Karpas-422 (cell line): ENCODE measurements around the gene MIPOL1. TPM values are rescaled to one million over a fixed set of nuclear protein-coding genes. Genes with fewer than 3 reads are reported as not detected.
"Not testable (repeated sequence)": the region's sequence is repeated elsewhere in the genome, so short reads cannot be mapped to it uniquely, and the experiment has no call there.

Experiments
- DNase-seq: peaks from one replicate; pipeline ENCODE4 v3.0.0-alpha.2; 2015
- H2AFZ ChIP-seq: fragments of 200-600 bp; sonication (generic); 2 replicates; pipeline ENCODE4 v1.6.1; 2014; ENCODE audit warnings: antibody characterized with exemption, low read length, mixed read lengths
- H3K27ac ChIP-seq: fragments of 200-600 bp; sonication (generic); 2 replicates; pipeline ENCODE4 v1.5.1; 2014; ENCODE audit warnings: mild to moderate bottlenecking, low read length, moderate library complexity
- H3K27me3 ChIP-seq: fragments of 200-600 bp; sonication (generic); 2 replicates; pipeline ENCODE4 v1.6.1; 2014; ENCODE audit warnings: low read length, mixed read lengths
- H3K36me3 ChIP-seq: fragments of 200-600 bp; sonication (generic); 2 replicates; pipeline ENCODE4 v1.6.1; 2014; ENCODE audit warnings: low read length, mixed read lengths; ENCODE audit not compliant: insufficient read depth
- H3K4me1 ChIP-seq: fragments of 200-600 bp; sonication (generic); 2 replicates; pipeline ENCODE4 v1.6.1; 2014; ENCODE audit warnings: mild to moderate bottlenecking, low read length, mixed read lengths
- H3K4me2 ChIP-seq: fragments of 200-600 bp; sonication (generic); 2 replicates; pipeline ENCODE4 v1.6.1; 2014; ENCODE audit warnings: low read length, low read depth, mild to moderate bottlenecking; ENCODE audit not compliant: poor library complexity, severe bottlenecking
- H3K4me3 ChIP-seq: fragments of 200-600 bp; sonication (generic); 2 replicates; pipeline ENCODE4 v1.5.1; 2014; ENCODE audit warnings: mild to moderate bottlenecking, antibody characterized with exemption, low read length, mixed read lengths
- H3K79me2 ChIP-seq: fragments of 200-600 bp; sonication (generic); 2 replicates; pipeline ENCODE4 v1.6.1; 2014; ENCODE audit warnings: mild to moderate bottlenecking, low read length, mixed read lengths
- H3K9ac ChIP-seq: fragments of 200-600 bp; sonication (generic); 2 replicates; pipeline ENCODE4 v1.6.0; 2014; ENCODE audit warnings: low read length
- H3K9me2 ChIP-seq: fragments of 200-600 bp; sonication (generic), shearing (Covaris generic); replicated peaks from 2 replicates; pipeline ENCODE4 v1.6.0; 2014; ENCODE audit warnings: mild to moderate bottlenecking, low read length, moderate library complexity; ENCODE audit not compliant: insufficient read depth
- H3K9me3 ChIP-seq: fragments of 300-700, 200-600 bp; sonication (generic); 2 replicates; pipeline ENCODE4 v1.6.1; 2014; ENCODE audit warnings: low read length, mixed read lengths
- H4K20me1 ChIP-seq: fragments of 200-600 bp; sonication (generic); 2 replicates; pipeline ENCODE4 v1.6.1; 2014; ENCODE audit warnings: mild to moderate bottlenecking, antibody characterized with exemption, low read length, low read depth; ENCODE audit not compliant: insufficient read depth
- total RNA-seq: library from RNA; depleted of rRNA; stranded (reverse); fragments of >200 nt; shearing (Covaris generic); gene quantifications from 2 replicates; pipeline ENCODE4 v1.2.3, GENCODE V29; 2014; ENCODE audit warnings: low replicate concordance

MIPOL1 gene
- total RNA-seq, 1 experiment from 2014 or later: not detected

- H3K36me3 ChIP-seq: no peaks in the 10 kb centered on the region
- H3K9me2 ChIP-seq: no peaks in the 10 kb centered on the region
- no peaks in the 10 kb centered on the region; the same call in 1 of the 2 replicates for H3K4me1 ChIP-seq
- H3K27ac ChIP-seq: no peak overlapping the region
- no peak overlapping the region for H3K4me2 ChIP-seq
- no peaks in the 10 kb centered on the region for H4K20me1 ChIP-seq
- DNase-seq: no peak
- no peaks in the 10 kb centered on the region for H3K79me2 ChIP-seq
- no peak overlapping the region for H3K9ac ChIP-seq
- no peak overlapping the region for H3K4me3 ChIP-seq
- no peak overlapping the region for H2AFZ ChIP-seq
- no peaks in the 10 kb centered on the region for H3K9me3 ChIP-seq
- no peaks in the 10 kb centered on the region for H3K27me3 ChIP-seq
Measured at GRCh38 chr14:37452323-37452722, 254.6 kb downstream of the MIPOL1 start.

- no peak for DNase-seq
- H3K9me2 ChIP-seq: no peaks in the 10 kb centered on the region
- no peaks in the 10 kb centered on the region for H3K36me3 ChIP-seq
- no peaks in the 10 kb centered on the region for H4K20me1 ChIP-seq
- no peak overlapping the region for H3K27ac ChIP-seq
- no peaks in the 10 kb centered on the region; the same call in 1 of the 2 replicates for H3K4me1 ChIP-seq
- H2AFZ ChIP-seq: no peak overlapping the region
- H3K4me3 ChIP-seq: no peak overlapping the region
- H3K9me3 ChIP-seq: no peaks in the 10 kb centered on the region
- H3K79me2 ChIP-seq: no peaks in the 10 kb centered on the region
- no peaks in the 10 kb centered on the region for H3K27me3 ChIP-seq
- H3K4me2 ChIP-seq: no peak overlapping the region
- no peak overlapping the region for H3K9ac ChIP-seq
Measured at GRCh38 chr14:37453985-37454384, 256.2 kb downstream of the MIPOL1 start.

- H3K4me3 ChIP-seq: no peak overlapping the region
- H3K9ac ChIP-seq: no peak overlapping the region
- H3K27me3 ChIP-seq: no peaks in the 10 kb centered on the region
- no peaks in the 10 kb centered on the region for H3K79me2 ChIP-seq
- H3K27ac ChIP-seq: no peak overlapping the region
- H4K20me1 ChIP-seq: no peaks in the 10 kb centered on the region
- no peak for DNase-seq
- no peaks in the 10 kb centered on the region for H3K36me3 ChIP-seq
- H2AFZ ChIP-seq: no peak overlapping the region
- no peaks in the 10 kb centered on the region for H3K9me3 ChIP-seq
- H3K9me2 ChIP-seq: no peaks in the 10 kb centered on the region
- H3K4me1 ChIP-seq: no peaks in the 10 kb centered on the region; the same call in 1 of the 2 replicates
- H3K4me2 ChIP-seq: no peak overlapping the region
Measured at GRCh38 chr14:37457334-37457733, 259.6 kb downstream of the MIPOL1 start.

- H3K9ac ChIP-seq, H2AFZ ChIP-seq, H3K27me3 ChIP-seq, H3K27ac ChIP-seq, H3K9me3 ChIP-seq, H3K36me3 ChIP-seq, H3K4me1 ChIP-seq, H3K9me2 ChIP-seq, H3K4me2 ChIP-seq, H3K4me3 ChIP-seq, H3K79me2 ChIP-seq, DNase-seq, H4K20me1 ChIP-seq: not testable (repeated sequence)
Measured at GRCh38 chr14:37462426-37462825, 264.7 kb downstream of the MIPOL1 start.

- no peaks in the 10 kb centered on the region for H3K9me2 ChIP-seq
- H3K9me3 ChIP-seq: no peaks in the 10 kb centered on the region
- H2AFZ ChIP-seq: no peak overlapping the region
- H4K20me1 ChIP-seq: no peaks in the 10 kb centered on the region
- no peaks in the 10 kb centered on the region for H3K79me2 ChIP-seq
- H3K4me3 ChIP-seq: no peak overlapping the region
- DNase-seq: no peak
- no peaks in the 10 kb centered on the region for H3K4me1 ChIP-seq
- no peak overlapping the region for H3K27ac ChIP-seq
- H3K27me3 ChIP-seq: no peaks in the 10 kb centered on the region
- H3K4me2 ChIP-seq: no peak overlapping the region
- no peaks in the 10 kb centered on the region for H3K36me3 ChIP-seq
- H3K9ac ChIP-seq: no peak overlapping the region
Measured at GRCh38 chr14:37464192-37464858, 266.6 kb downstream of the MIPOL1 start.

GRCh38 chr14:37466003-37466622 lies 268.4 kb downstream of the MIPOL1 start:
- Histone ChIP-seq H3K27me3 (no peaks in the 10 kb centered on the region), H3K4me2 (no peak overlapping the region), H3K79me2 (no peaks in the 10 kb centered on the region), H3K4me3 (no peak overlapping the region), H4K20me1 (no peaks in the 10 kb centered on the region), H3K9me2 (no peaks in the 10 kb centered on the region), H3K9ac (no peak overlapping the region), H3K4me1 (no peaks in the 10 kb centered on the region), H2AFZ (no peak overlapping the region), H3K9me3 (no peaks in the 10 kb centered on the region), H3K27ac (no peak overlapping the region), H3K36me3 (no peaks in the 10 kb centered on the region)
- no peak for DNase-seq

GRCh38 chr14:37466623-37467088 lies 268.9 kb downstream of the MIPOL1 start:
- Histone ChIP-seq H3K27me3 (no peaks in the 10 kb centered on the region), H3K9me2 (no peaks in the 10 kb centered on the region), H3K9me3 (no peaks in the 10 kb centered on the region), H3K4me2 (no peak overlapping the region), H3K36me3 (no peaks in the 10 kb centered on the region), H3K79me2 (no peaks in the 10 kb centered on the region), H2AFZ (no peak overlapping the region), H3K27ac (no peak overlapping the region), H3K4me3 (no peak overlapping the region), H3K4me1 (no peaks in the 10 kb centered on the region), H4K20me1 (no peaks in the 10 kb centered on the region), H3K9ac (no peak overlapping the region)
- no peak for DNase-seq

- Histone ChIP-seq H3K27me3 (peaks cover 2% of the 10 kb centered on the region; the same call in 1 of the 2 replicates), H3K4me3 (no peak overlapping the region), H3K9me2 (no peaks in the 10 kb centered on the region), H3K4me2 (no peak overlapping the region), H4K20me1 (no peaks in the 10 kb centered on the region), H3K9me3 (no peaks in the 10 kb centered on the region), H3K4me1 (no peaks in the 10 kb centered on the region), H3K27ac (no peak overlapping the region), H3K9ac (no peak overlapping the region), H3K36me3 (no peaks in the 10 kb centered on the region), H3K79me2 (no peaks in the 10 kb centered on the region), H2AFZ (no peak overlapping the region)
- no peak for DNase-seq
Measured at GRCh38 chr14:37469650-37470049, 271.9 kb downstream of the MIPOL1 start.
